Endothelial cell of umbilical vein (primary cell): ENCODE measurements around the gene SLC35F3.

Source experiments
- FOS ChIP-seq: IDR thresholded peaks from 2 replicates; pipeline ENCODE4 v1.6.1; 2011; ENCODE audit warnings: mild to moderate bottlenecking, low read length, moderate library complexity, borderline replicate concordance; ENCODE audit not compliant: insufficient read depth
- GATA2 ChIP-seq: IDR thresholded peaks from 2 replicates; pipeline ENCODE4 v1.7.0; 2011; ENCODE audit warnings: low read depth, mild to moderate bottlenecking, moderate library complexity, mixed read lengths, low read length; ENCODE audit not compliant: insufficient read length, insufficient read depth
- MYC ChIP-seq: IDR thresholded peaks from one replicate; pipeline ENCODE4 v1.6.1; 2011; ENCODE audit warnings: mild to moderate bottlenecking, low read depth, low read length
- TF ChIP-seq, protein P1 (sequence below), 2 donors: IDR thresholded peaks; 1 replicate in 1 of 2; 2 replicates in 1 of 2; pipeline ENCODE4 v1.5.1; 2011; ENCODE audit warnings: low read length in 2 of 2, mild to moderate bottlenecking in 2 of 2, moderate library complexity in 2 of 2, control low read depth in 1 of 2, inconsistent platforms in 1 of 2, low read depth in 1 of 2; ENCODE audit not compliant: insufficient read depth in 1 of 2; ENCODE audit errors: extremely low read depth in 1 of 2

GRCh38 chr1:234208351-234208750 lies 303.9 kb downstream of the SLC35F3 start:
- TF ChIP-seq, protein P1, sequence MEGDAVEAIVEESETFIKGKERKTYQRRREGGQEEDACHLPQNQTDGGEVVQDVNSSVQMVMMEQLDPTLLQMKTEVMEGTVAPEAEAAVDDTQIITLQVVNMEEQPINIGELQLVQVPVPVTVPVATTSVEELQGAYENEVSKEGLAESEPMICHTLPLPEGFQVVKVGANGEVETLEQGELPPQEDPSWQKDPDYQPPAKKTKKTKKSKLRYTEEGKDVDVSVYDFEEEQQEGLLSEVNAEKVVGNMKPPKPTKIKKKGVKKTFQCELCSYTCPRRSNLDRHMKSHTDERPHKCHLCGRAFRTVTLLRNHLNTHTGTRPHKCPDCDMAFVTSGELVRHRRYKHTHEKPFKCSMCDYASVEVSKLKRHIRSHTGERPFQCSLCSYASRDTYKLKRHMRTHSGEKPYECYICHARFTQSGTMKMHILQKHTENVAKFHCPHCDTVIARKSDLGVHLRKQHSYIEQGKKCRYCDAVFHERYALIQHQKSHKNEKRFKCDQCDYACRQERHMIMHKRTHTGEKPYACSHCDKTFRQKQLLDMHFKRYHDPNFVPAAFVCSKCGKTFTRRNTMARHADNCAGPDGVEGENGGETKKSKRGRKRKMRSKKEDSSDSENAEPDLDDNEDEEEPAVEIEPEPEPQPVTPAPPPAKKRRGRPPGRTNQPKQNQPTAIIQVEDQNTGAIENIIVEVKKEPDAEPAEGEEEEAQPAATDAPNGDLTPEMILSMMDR (IDR thresholded peaks at IDR 0.05; ENCODE audit: extremely low read depth in 1 of 2, insufficient read depth in 1 of 2, low read depth in 1 of 2, low read length in 2 of 2) = no peak
- TF ChIP-seq FOS (no peak), GATA2 (no peak), MYC (no peak)
